Activated T-helper 2 cell treated with anti-CD3 and anti-CD28 coated beads, Interferon-gamma antibody, Interleukin-2, Interleukin-4, amounts not matched to agents 10 μg/mL and 5 μg/mL and 100 μg/mL, durations not matched to agents 14 hours and 24 hours and 36 hours (primary cell): Measurements from ENCODE around the gene NSUN6. TPM values are rescaled to one million over a fixed set of nuclear protein-coding genes. Genes with fewer than 3 reads are reported as not detected.
"Not testable (repeated sequence)": the region's sequence is repeated elsewhere in the genome, so short reads cannot be mapped to it uniquely, and the experiment has no call there.

Experiments
- DNase-seq: peaks from one replicate; pipeline ENCODE4 v3.0.0; 2021; ENCODE audit warnings: low spot score
- H3K27ac Mint-ChIP-seq: one replicate; pipeline ENCODE4 v1.8.0; 2021; ENCODE audit warnings: mixed read lengths
- H3K27me3 Mint-ChIP-seq: one replicate; pipeline ENCODE4 v1.8.0; 2021; ENCODE audit warnings: low read depth, mixed read lengths
- H3K36me3 Mint-ChIP-seq: one replicate; pipeline ENCODE4 v1.8.0; 2021; ENCODE audit warnings: low read depth, mixed read lengths
- H3K4me1 Mint-ChIP-seq: one replicate; pipeline ENCODE4 v1.8.0; 2021; ENCODE audit warnings: low read depth, mixed read lengths
- H3K4me3 Mint-ChIP-seq: one replicate; pipeline ENCODE4 v1.8.0; 2021; ENCODE audit warnings: low read depth, mild to moderate bottlenecking, moderate library complexity, mixed read lengths
- H3K9me3 Mint-ChIP-seq: one replicate; pipeline ENCODE4 v1.8.0; 2021; ENCODE audit warnings: mixed read lengths
- intact Hi-C: fragments of 100-400 bp; cut with micrococcal nuclease; formaldehyde crosslinking; loops from one replicate; pipeline ENCODE4 v1.15.1; 2023
- total RNA-seq: library from RNA; stranded (reverse); gene quantifications from 2 replicates; pipeline ENCODE4 v1.2.3, GENCODE V29; 2022

The NSUN6 gene
- total RNA-seq, 1 donor from 2014 or later, result 13.7 TPM

DNA sequence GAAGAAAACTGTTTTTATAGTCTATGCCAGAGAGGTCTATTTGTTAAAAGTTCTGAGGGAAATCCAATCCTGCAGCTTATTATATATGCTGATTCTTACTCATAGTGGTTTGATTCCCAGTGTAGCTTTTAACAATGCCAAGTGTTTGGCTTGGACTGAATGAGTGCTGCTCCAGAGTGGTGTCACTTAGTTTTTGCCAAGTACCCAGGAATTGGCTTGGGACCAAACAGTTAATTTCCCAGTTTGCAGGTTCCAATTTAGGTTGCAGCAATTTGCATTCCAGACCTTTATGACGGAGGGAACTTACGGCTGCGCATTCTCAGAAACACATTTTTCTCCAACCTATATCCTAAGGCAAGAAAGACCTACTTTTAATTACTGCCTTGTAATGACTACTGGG is 32.4 kb downstream of the NSUN6 start:
- H3K4me1 Mint-ChIP-seq, result peaks cover 19% of the 10 kb centered on the region
- no peaks in the 10 kb centered on the region for H3K9me3 Mint-ChIP-seq
- H3K36me3 Mint-ChIP-seq, result peaks cover 68% of the 10 kb centered on the region
- no peaks in the 10 kb centered on the region for H3K27me3 Mint-ChIP-seq
- H3K27ac Mint-ChIP-seq, result no peak overlapping the region
- DNase-seq, result no peak
- H3K4me3 Mint-ChIP-seq, result no peak overlapping the region
- intact Hi-C loops, result loop anchor here (5.0 kb wide), 1 partner anchor 38 kb away; the partner anchor contains the start of gene ARL5B

DNA sequence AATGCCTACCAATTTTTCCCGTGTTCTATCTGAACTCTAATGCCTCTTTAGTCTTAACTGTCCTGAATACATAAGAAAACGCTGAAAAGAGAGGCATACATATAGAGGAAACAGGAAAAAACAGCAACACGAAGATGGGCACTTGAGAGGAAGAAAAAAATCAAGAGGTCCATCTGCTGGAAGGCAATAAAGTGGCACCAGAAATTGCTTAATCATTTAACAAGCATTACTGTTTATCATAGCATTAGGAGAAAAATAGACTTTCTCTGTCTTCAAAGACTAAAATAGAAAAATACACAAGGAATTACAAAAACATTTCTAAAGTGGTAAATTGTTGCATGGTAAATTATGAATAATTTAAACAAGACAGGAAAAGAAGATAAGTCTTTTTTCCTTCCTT is 35.0 kb downstream of the NSUN6 start:
- Mint-ChIP-seq H3K36me3 (peaks cover 73% of the 10 kb centered on the region), H3K9me3 (no peaks in the 10 kb centered on the region), H3K27me3 (no peaks in the 10 kb centered on the region), H3K4me3 (no peak overlapping the region), H3K4me1 (peaks cover 19% of the 10 kb centered on the region), H3K27ac (no peak overlapping the region)
- DNase-seq, result no peak
- intact Hi-C loops, result loop anchor here (5.0 kb wide), 1 partner anchor 41 kb away; the partner anchor contains the start of gene ARL5B

DNA sequence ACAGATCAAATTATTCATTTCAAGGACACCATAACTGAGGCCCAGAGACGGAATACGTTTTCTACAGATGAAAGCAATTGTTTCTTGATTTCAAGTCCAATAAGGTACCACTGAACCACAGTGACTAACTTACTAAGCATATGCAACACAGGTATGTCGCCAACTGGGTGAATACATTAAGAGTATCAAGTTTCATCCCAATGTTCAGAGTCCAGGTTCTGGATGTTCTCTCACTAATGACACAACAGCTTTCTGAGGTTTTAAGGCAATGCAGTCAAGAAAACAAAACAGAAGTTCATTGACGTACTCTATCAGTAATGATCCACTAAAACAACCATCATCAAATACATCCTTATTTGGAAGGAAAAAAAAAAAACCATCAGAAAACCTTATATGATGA is 35.8 kb downstream of the NSUN6 start:
- intact Hi-C loops, result loop anchor here (5.0 kb wide), 1 partner anchor 42 kb away; the partner anchor contains the start of gene ARL5B
- Mint-ChIP-seq H3K27ac (no peak overlapping the region), H3K4me1 (peaks cover 19% of the 10 kb centered on the region), H3K36me3 (peaks cover 70% of the 10 kb centered on the region), H3K9me3 (no peaks in the 10 kb centered on the region), H3K27me3 (no peaks in the 10 kb centered on the region), H3K4me3 (no peak overlapping the region)
- no peak for DNase-seq

DNA sequence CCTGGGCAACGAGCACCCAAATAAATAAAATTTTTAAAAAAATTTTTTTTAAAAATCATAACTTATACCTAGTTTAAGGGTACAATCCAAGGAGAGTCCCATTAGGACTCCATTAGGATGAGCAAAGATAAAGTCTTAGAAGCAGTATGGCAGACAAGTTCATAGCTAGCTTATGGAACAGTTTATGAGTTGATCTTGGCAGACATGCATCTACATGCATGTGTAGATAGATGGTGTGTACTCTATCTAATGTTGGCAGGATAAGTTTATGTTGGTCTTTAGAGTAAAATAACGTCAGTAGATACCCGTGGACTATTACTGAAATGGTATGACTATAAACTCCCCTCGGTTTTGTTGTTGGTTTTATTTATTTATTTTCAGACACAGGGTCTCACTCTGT is 40.2 kb downstream of the NSUN6 start:
- no peak overlapping the region for H3K4me3 Mint-ChIP-seq
- H3K27ac Mint-ChIP-seq, result no peak overlapping the region
- intact Hi-C loops, result no loop called here
- no peak for DNase-seq
- peaks cover 3% of the 10 kb centered on the region for H3K4me1 Mint-ChIP-seq
- H3K36me3 Mint-ChIP-seq, result peaks cover 49% of the 10 kb centered on the region
- no peaks in the 10 kb centered on the region for H3K9me3 Mint-ChIP-seq
- H3K27me3 Mint-ChIP-seq, result no peaks in the 10 kb centered on the region

DNA sequence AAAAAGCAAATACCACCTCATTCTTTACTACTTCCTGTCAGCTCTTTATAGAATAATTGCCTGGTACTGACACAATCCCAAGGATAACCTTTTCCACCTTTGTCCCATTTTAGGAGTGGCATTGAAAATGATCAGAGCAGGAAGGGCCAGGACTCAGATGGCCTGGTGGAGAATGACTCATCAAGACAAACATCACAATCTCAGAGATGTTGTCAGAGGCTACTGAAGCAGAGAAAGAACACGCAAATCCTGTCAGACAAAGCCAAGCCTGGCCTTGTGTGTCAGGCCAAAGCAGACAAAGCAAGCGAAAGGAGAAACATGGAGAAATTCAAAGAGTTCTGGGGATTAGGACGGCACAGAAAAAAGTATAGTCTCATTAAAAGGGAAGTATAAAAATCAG is 40.9 kb downstream of the NSUN6 start:
- Mint-ChIP-seq H3K27me3 (no peaks in the 10 kb centered on the region), H3K36me3 (peaks cover 47% of the 10 kb centered on the region), H3K27ac (no peak overlapping the region), H3K4me1 (peaks cover 3% of the 10 kb centered on the region), H3K4me3 (no peak overlapping the region), H3K9me3 (no peaks in the 10 kb centered on the region)
- intact Hi-C loops, result no loop called here
- DNase-seq, result no peak

DNA sequence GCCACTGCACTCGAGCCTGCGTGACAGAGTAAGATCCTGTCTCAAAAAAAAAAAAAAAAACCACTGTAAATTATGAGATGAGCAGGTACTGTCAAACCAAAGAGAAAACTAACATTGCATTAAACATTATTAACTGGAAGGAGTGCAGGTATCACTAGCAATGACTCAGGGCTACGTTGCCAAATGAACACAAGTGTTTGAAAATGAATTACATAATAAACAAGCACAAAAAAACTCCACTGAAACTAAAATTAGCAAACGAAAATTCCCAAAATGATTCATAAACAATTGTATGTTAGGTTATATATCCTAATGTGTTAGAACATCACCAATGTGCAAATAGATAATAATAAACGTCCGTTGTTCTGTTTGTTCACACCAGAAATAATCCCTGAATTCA is 42.8 kb downstream of the NSUN6 start:
- Mint-ChIP-seq H3K9me3 (no peaks in the 10 kb centered on the region), H3K4me3 (no peak overlapping the region), H3K4me1 (peaks cover 3% of the 10 kb centered on the region), H3K27ac (no peak overlapping the region), H3K36me3 (peaks cover 41% of the 10 kb centered on the region), H3K27me3 (no peaks in the 10 kb centered on the region)
- no peak for DNase-seq
- intact Hi-C loops, result no loop called here

DNA sequence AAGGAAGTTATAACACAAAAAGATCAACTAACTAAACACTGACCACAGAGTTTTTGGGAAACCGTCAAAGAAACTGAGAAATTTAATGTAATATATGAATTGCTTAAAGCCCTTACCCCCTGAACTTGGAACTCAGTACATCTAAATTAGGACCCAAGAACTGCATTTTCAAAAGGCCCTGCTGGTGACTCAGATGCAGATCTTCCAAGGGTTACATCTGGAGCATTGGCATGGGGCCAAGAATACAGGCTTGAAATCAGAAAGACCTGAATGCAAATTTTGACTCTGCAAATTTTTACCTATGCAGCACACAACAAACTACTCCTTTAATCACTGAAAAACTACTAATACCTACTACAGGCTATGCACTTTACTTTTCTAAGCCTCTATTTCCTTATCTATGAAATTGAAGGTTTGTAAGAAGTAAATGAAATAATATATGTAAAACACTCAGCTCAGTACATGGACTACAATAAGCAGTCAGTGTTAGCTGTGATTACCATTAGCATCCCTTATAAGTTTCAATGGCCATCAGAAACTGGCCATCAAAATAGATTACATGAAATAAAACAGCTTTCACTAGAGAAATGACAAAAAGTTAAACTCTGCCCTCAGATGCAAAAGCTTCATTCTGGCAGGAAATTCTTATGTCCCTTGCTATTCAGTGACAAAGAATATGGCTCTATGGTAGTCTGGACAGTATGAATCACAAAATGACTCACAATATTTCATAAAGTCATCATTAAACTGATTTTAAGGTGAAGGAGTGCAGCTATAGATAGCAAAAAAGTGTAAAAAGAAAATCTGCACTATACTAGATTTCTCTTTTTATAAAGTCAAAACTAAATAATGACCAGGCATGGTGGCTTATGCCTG is 43.6 kb downstream of the NSUN6 start:
- Mint-ChIP-seq H3K27me3 (no peaks in the 10 kb centered on the region), H3K4me1 (peaks cover 3% of the 10 kb centered on the region), H3K27ac (no peak overlapping the region), H3K9me3 (no peaks in the 10 kb centered on the region), H3K4me3 (no peak overlapping the region), H3K36me3 (peaks cover 40% of the 10 kb centered on the region)
- intact Hi-C loops, result loop anchor here (2.0 kb wide), 1 partner anchor 53 kb away; no protein-coding TSS in a partner anchor
- no peak for DNase-seq

DNA sequence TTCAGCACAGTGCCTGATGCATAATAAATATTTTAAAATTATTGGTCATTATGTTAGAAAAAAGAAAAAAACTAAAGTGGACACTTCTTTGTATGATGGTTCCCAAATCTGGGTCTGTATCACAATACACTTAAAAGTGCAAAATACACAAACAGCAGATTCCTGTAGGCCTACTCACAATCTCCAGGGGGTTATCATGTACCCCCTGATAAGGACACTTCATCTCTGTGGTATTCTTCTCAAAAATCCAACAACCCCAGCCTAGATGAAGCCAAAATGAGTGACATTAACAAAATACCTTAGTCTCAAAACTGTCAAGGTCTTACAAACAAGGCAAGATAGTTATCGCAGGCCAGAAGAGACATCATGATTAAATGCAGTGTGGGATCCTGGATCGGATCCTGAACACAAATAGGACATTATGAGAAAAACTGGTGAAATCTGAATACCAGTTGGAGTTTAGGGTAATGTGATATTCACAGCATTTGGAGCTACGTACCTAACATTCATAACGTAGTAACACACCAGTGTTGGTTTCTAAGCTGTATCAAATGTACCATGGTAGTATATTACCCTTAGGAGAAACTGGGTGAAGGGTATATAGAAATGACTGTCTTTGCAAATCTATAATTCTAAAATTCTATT is 45.2 kb downstream of the NSUN6 start:
- Mint-ChIP-seq H3K9me3 (no peaks in the 10 kb centered on the region), H3K27ac (no peak overlapping the region), H3K36me3 (peaks cover 31% of the 10 kb centered on the region), H3K4me1 (peaks cover 3% of the 10 kb centered on the region), H3K4me3 (no peak overlapping the region), H3K27me3 (no peaks in the 10 kb centered on the region)
- no peak for DNase-seq
- intact Hi-C loops, result loop anchor here (2.0 kb wide), 1 partner anchor 55 kb away; no protein-coding TSS in a partner anchor

DNA sequence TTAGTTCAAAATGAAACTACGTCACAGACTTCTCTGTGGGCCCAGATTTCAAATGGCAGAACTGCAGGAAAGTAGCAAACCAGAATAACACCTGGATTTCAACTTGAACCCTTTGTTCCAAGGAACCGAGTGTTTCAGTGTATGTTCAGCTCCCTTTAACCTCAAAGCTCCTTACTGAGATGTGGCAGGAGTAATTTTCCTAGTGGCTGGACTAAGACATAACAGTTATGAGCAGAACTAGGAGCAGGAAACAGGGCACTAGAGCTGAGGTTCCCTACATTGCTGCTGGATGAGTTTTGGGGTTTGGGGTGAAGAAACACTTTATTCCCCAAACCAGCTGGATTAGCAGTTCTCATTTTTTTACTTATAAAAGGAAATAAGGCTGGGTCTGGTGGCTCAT is 50.1 kb downstream of the NSUN6 start:
- H3K9me3 Mint-ChIP-seq, result no peaks in the 10 kb centered on the region
- no peaks in the 10 kb centered on the region for H3K4me1 Mint-ChIP-seq
- H3K27me3 Mint-ChIP-seq, result no peaks in the 10 kb centered on the region
- H3K4me3 Mint-ChIP-seq, result no peak overlapping the region
- no peak overlapping the region for H3K27ac Mint-ChIP-seq
- intact Hi-C loops, result no loop called here
- no peak for DNase-seq
- peaks cover 24% of the 10 kb centered on the region for H3K36me3 Mint-ChIP-seq

DNA sequence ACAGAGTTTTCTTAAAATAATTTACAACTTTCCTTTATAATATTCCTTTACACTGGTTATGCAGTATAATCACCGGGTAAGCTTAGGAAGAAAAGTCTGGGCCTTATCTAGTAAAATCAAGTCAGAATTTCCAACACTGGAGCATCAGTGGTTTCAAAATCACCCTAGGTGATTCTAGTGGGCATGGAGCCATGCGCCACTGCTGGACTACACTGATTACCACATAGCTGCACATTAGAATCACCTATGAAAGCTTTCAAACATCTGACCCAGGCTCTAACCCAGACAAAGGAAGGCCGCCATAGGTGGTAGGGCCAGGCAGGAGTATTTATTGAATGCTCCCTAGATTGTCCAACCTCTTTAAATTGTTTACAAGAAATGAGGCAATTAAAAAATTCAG is 52.0 kb downstream of the NSUN6 start:
- Mint-ChIP-seq H3K9me3 (no peaks in the 10 kb centered on the region), H3K27ac (no peak overlapping the region), H3K36me3 (peaks cover 32% of the 10 kb centered on the region), H3K4me3 (no peak overlapping the region), H3K27me3 (no peaks in the 10 kb centered on the region), H3K4me1 (no peaks in the 10 kb centered on the region)
- intact Hi-C loops, result no loop called here
- no peak for DNase-seq

DNA sequence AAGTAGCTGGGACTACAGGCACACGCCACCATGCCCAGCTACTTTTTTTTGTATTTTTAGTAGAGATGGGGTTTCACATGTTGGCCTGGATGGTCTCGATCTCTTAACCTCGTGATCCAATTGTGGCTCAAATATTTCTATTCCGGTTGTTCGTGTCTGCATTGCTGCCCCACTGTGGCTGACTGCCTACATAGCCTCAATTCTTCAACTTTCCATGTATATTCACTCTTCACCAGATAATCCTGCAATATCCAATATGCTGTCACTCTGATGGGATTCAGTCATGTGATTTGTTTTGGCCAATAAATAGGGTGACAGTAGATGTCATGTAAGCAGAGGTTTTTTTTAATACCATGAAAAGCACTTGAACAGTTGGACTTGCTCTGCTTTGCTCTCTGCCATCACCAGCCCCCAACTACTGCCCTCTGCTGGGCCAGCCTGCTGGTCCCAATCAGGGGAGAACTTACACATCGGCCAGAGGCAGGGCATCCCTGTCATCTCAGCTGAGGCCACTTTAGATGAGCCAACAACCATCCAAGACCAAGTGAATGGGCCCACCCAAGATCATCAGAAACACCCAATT is 56.7 kb downstream of the NSUN6 start:
- DNase-seq, result no peak
- intact Hi-C loops, result no loop called here
- peaks cover 66% of the 10 kb centered on the region for H3K36me3 Mint-ChIP-seq
- peaks cover 2% of the 10 kb centered on the region for H3K4me1 Mint-ChIP-seq
- H3K27me3 Mint-ChIP-seq, result no peaks in the 10 kb centered on the region
- H3K9me3 Mint-ChIP-seq, result peaks cover 16% of the 10 kb centered on the region
- H3K4me3 Mint-ChIP-seq, result no peak overlapping the region
- no peak overlapping the region for H3K27ac Mint-ChIP-seq

DNA sequence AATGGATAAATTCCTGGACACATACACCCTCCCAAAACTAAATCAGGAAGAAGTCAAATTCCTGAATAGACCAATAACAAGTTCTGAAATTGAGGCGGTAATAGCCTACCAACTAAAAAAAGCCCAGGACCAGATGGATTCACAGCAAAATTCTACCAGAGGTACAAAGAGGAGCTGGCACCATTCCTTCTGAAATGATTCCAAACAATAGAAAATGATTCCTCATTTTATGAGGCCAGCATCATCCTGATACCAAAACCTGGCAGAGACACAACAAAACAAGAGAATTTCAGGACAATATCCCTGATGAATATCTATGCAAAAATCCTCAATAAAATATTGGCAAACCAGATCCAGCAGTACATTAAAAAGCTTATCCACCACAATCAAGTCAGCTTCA is 60.2 kb downstream of the NSUN6 start:
- H3K4me1 Mint-ChIP-seq, intact Hi-C loops, H3K4me3 Mint-ChIP-seq, H3K27me3 Mint-ChIP-seq, H3K27ac Mint-ChIP-seq, DNase-seq: not testable (repeated sequence)
- Mint-ChIP-seq H3K36me3 (peaks cover 91% of the 10 kb centered on the region), H3K9me3 (peaks cover 16% of the 10 kb centered on the region)

DNA sequence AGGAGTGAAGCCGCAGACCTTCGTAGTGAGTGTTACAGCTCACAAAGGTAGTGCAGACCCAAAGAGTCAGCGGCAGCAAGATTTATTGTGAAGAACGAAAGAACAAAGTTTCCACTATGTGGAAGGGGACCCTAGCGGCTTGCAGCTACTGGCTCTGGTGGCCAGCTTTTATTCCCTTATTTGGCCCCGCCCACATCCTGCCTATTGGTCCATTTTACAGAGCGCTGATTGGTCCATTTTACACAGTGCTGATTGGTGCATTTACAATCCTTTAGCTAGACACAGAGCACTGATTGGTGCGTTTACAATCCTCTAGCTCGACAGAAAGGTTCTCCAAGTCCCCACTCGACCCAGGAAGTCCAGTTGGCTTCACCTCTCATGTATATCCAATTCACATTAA is 64.8 kb downstream of the NSUN6 start:
- intact Hi-C loops, H3K27ac Mint-ChIP-seq, H3K4me3 Mint-ChIP-seq, H3K27me3 Mint-ChIP-seq, DNase-seq: not testable (repeated sequence)
- Mint-ChIP-seq H3K9me3 (peaks cover 16% of the 10 kb centered on the region), H3K4me1 (peaks cover 31% of the 10 kb centered on the region), H3K36me3 (peaks cover 98% of the 10 kb centered on the region)
